NB4 (cell line): Measurements from ENCODE around the gene ADCY10.
"Not testable (repeated sequence)": the region's sequence is repeated elsewhere in the genome, so short reads cannot be mapped to it uniquely, and the experiment has no call there.

Experiments
- CTCF ChIP-seq: IDR thresholded peaks from one replicate; pipeline ENCODE4 v1.5.1; 2012; ENCODE audit warnings: low read depth, low read length
- MAX ChIP-seq: IDR thresholded peaks from 2 replicates; pipeline ENCODE4 v1.6.1; 2011; ENCODE audit warnings: low read depth, low read length
- MYC ChIP-seq: IDR thresholded peaks from 2 replicates; pipeline ENCODE4 v1.6.1; 2011; ENCODE audit warnings: low read depth, low read length
- POLR2A ChIP-seq: IDR thresholded peaks from 2 replicates; pipeline ENCODE4 v1.6.1; 2011; ENCODE audit warnings: mild to moderate bottlenecking; ENCODE audit not compliant: insufficient read length; ENCODE audit errors: extremely low read depth

GRCh38 chr1:167866326-167866725, 47.6 kb downstream of the ADCY10 start:
- not testable (repeated sequence) for TF ChIP-seq CTCF, POLR2A, MYC, MAX
